Eye (tissue), 1 donor: Measurements from ENCODE around the gene CTDSPL2.
"Not testable (repeated sequence)": the region's sequence is repeated elsewhere in the genome, so short reads cannot be mapped to it uniquely, and the experiment has no call there.

ENCODE experiments used
- DNase-seq: peaks from one replicate; pipeline ENCODE4 v3.0.0-alpha.2; 2015

The CTDSPL2 gene

GRCh38 chr15:44544745-44545144 lies 117.3 kb downstream of the CTDSPL2 start:
- not testable (repeated sequence) for DNase-seq

- no peak for DNase-seq
Observed at GRCh38 chr15:44545913-44546802, 118.7 kb downstream of the CTDSPL2 start.

GRCh38 chr15:44549152-44549551 lies 121.7 kb downstream of the CTDSPL2 start:
- DNase-seq = not testable (repeated sequence)

GRCh38 chr15:44550256-44550655 lies 122.8 kb downstream of the CTDSPL2 start:
- DNase-seq = no peak

- DNase-seq = no peak
Observed at GRCh38 chr15:44550734-44551133, 123.3 kb downstream of the CTDSPL2 start.

GRCh38 chr15:44554934-44555723 lies 127.7 kb downstream of the CTDSPL2 start:
- no peak for DNase-seq

GRCh38 chr15:44560926-44561325 lies 133.5 kb downstream of the CTDSPL2 start:
- DNase-seq = not testable (repeated sequence)

- no peak for DNase-seq
Observed at GRCh38 chr15:44565387-44566154, 138.1 kb downstream of the CTDSPL2 start.

- no peak for DNase-seq
Observed at GRCh38 chr15:44566155-44566540, 138.7 kb downstream of the CTDSPL2 start.

GRCh38 chr15:44568338-44568737 lies 140.9 kb downstream of the CTDSPL2 start:
- DNase-seq = no peak

- no peak for DNase-seq
Observed at GRCh38 chr15:44569316-44569715, 141.9 kb downstream of the CTDSPL2 start.

GRCh38 chr15:44570361-44570760 lies 142.9 kb downstream of the CTDSPL2 start:
- no peak for DNase-seq

- DNase-seq = no peak
Observed at GRCh38 chr15:44573386-44573785, 146.0 kb downstream of the CTDSPL2 start.

- DNase-seq = no peak
Observed at GRCh38 chr15:44574734-44575133, 147.3 kb downstream of the CTDSPL2 start.
